K562 (cell line): ENCODE measurements around the gene FBXO8. TPM values are rescaled to one million over a fixed set of nuclear protein-coding genes. Genes with fewer than 3 reads are reported as not detected.
A peak's percentile ranks its signal among the peaks of the same experiment; 100 is the strongest.

Source experiments
- ATAC-seq: fragments of 200-7000 bp; cut with Tn5 transposase; 3 replicates; pipeline ENCODE4 v1.9.1; 2020; ENCODE audit warnings: moderate library complexity
- BruUV-seq: library from RNA; stranded (reverse); fragments of 400-500 nt; replicated peaks from 2 replicates; lab custom pipeline; 2021; lab: Mats Ljungman, UMichigan
- CTCF ChIA-PET: fragments of 300-600 bp; formaldehyde crosslinking; extraction: SDS; loops from one replicate; lab custom pipeline; 2021; ENCODE audit warnings: low intra/inter-chr PET ratio; lab: Yijun Ruan, JAX
- POLR2A ChIA-PET: fragments of 300-600, 350-650 bp; sonication (Branson Sonifier 250); formaldehyde crosslinking; extraction: SDS; loops from one replicate; lab custom pipeline; 2021; ENCODE audit warnings: antibody characterized with exemption, inconsistent platforms; lab: Yijun Ruan, JAX
- DNase-seq, 4 experiments: peaks; one replicate each; pipeline versions ENCODE4 v3.0.0 to v3.0.0-alpha.2; 2011 to 2018; ENCODE audit warnings: low spot score in 3 of 4, mixed read lengths in 3 of 4; ENCODE audit errors: extremely low read depth in 1 of 4
- FAIRE-seq: peaks from 2 replicates; lab custom pipeline; 2011; peaks lifted over from hg19 to GRCh38; lab: Jason Lieb, UNC
- H2AFZ ChIP-seq: 2 replicates; pipeline ENCODE4 v1.6.0; 2011; ENCODE audit warnings: low read depth, low read length, control low read depth, inconsistent platforms
- H3K27ac ChIP-seq: fragments of 200-600 bp; 3 replicates; pipeline ENCODE4 v1.8.0; 2011; ENCODE audit warnings: low read depth, mild to moderate bottlenecking, control low read depth, inconsistent platforms, low read length, moderate library complexity, mixed read lengths; ENCODE audit errors: extremely low read depth
- H3K27me3 ChIP-seq, 2 experiments: fragments of 300-600 bp in 1 of 2; 2 replicates in 1 of 2; 3 replicates in 1 of 2; pipeline versions ENCODE4 v1.6.0 to v1.8.0; 2011; ENCODE audit warnings: inconsistent platforms in 2 of 2, low read length in 2 of 2, mild to moderate bottlenecking in 1 of 2, mixed read lengths in 1 of 2, moderate library complexity in 1 of 2; ENCODE audit not compliant: control insufficient read depth in 2 of 2, insufficient read depth in 2 of 2
- H3K36me3 ChIP-seq: fragments of 300-600 bp; 3 replicates; pipeline ENCODE4 v1.8.0; 2011; ENCODE audit warnings: mild to moderate bottlenecking, low read length, inconsistent platforms; ENCODE audit not compliant: control insufficient read depth, insufficient read depth
- H3K4me1 ChIP-seq, 2 experiments: fragments of 200-600 bp in 1 of 2; replicated peaks in 1 of 2; 2 replicates in 1 of 2; 3 replicates in 1 of 2; pipeline versions ENCODE4 v1.5.1 to v1.8.0; 2011; ENCODE audit warnings: inconsistent platforms in 2 of 2, low read length in 2 of 2, mild to moderate bottlenecking in 1 of 2, mixed read lengths in 1 of 2, moderate library complexity in 1 of 2; ENCODE audit not compliant: control insufficient read depth in 2 of 2, insufficient read depth in 2 of 2
- H3K4me2 ChIP-seq: 2 replicates; pipeline ENCODE4 v1.6.1; 2011; ENCODE audit warnings: low read length, control low read depth, inconsistent platforms, mixed read lengths; ENCODE audit not compliant: insufficient read depth
- H3K4me3 ChIP-seq: fragments of 200-600 bp; sonication (generic), shearing (Covaris generic); 2 replicates; pipeline ENCODE4 v1.5.1; 2016; ENCODE audit warnings: control low read depth, inconsistent platforms
- H3K79me2 ChIP-seq: fragments of 200-600 bp; 3 replicates; pipeline ENCODE4 v1.8.0; 2011; ENCODE audit warnings: low read length, inconsistent platforms; ENCODE audit not compliant: control insufficient read depth, insufficient read depth
- H3K9ac ChIP-seq, 2 experiments: 2 replicates each; pipeline versions ENCODE4 v1.6.0 to v1.6.1; 2011; ENCODE audit warnings: low read depth in 2 of 2, low read length in 2 of 2, control low read depth in 1 of 2, inconsistent platforms in 1 of 2, mild to moderate bottlenecking in 1 of 2, mixed read lengths in 1 of 2; ENCODE audit not compliant: insufficient read depth in 1 of 2
- H3K9me1 ChIP-seq: one replicate; pipeline ENCODE4 v1.6.0; 2011; ENCODE audit warnings: inconsistent platforms, mild to moderate bottlenecking, low read length, moderate library complexity; ENCODE audit not compliant: control insufficient read depth, insufficient read depth
- H3K9me3 ChIP-seq: replicated peaks from 2 replicates; pipeline ENCODE4 v1.5.1; 2011; ENCODE audit warnings: low read depth, low read length, inconsistent platforms; ENCODE audit not compliant: control insufficient read depth, insufficient read depth
- H4K20me1 ChIP-seq: replicated peaks from 2 replicates; pipeline ENCODE4 v1.6.1; 2011; ENCODE audit warnings: low read length, inconsistent platforms, mixed read lengths; ENCODE audit not compliant: control insufficient read depth, insufficient read depth
- AFF1 ChIP-seq, 2 experiments: fragments of 450-650 bp; IDR thresholded peaks; 2 replicates each; pipeline ENCODE4 v1.6.1; 2018; ENCODE audit warnings: mild to moderate bottlenecking in 2 of 2, low read depth in 1 of 2; ENCODE audit not compliant: partially characterized antibody in 2 of 2
- BHLHE40 ChIP-seq: IDR thresholded peaks from 2 replicates; pipeline ENCODE4 v1.6.1; 2011; ENCODE audit warnings: low read length, improper control_type of control experiment
- C11orf30 ChIP-seq: fragments of 450-650 bp; IDR thresholded peaks from 2 replicates; pipeline ENCODE4 v1.6.1; 2016; ENCODE audit warnings: low read depth, mild to moderate bottlenecking
- CSDE1 ChIP-seq, 2 experiments: fragments of 450-650 bp; IDR thresholded peaks; 2 replicates each; pipeline ENCODE4 v1.6.1; 2016; ENCODE audit warnings: mild to moderate bottlenecking in 1 of 2
- DPF2 ChIP-seq: fragments of 450-650 bp; IDR thresholded peaks from 2 replicates; pipeline ENCODE4 v1.6.1; 2016
- FUS ChIP-seq: fragments of 200-400 bp; formaldehyde crosslinking; optimal IDR thresholded peaks from 2 replicates; pipeline ENCODE3; 2017; ENCODE audit warnings: low read depth, low read length
- MLLT1 ChIP-seq, 2 experiments: fragments of 450-650 bp; IDR thresholded peaks; 2 replicates each; pipeline ENCODE4 v1.6.1; 2016
- NKRF ChIP-seq: fragments of 450-650 bp; IDR thresholded peaks from 2 replicates; pipeline ENCODE4 v1.6.1; 2016; ENCODE audit warnings: borderline replicate concordance
- THRAP3 ChIP-seq: fragments of 450-650 bp; IDR thresholded peaks from 2 replicates; pipeline ENCODE4 v1.6.1; 2016; ENCODE audit warnings: mild to moderate bottlenecking, inconsistent platforms, borderline replicate concordance
- TRIM25 ChIP-seq: fragments of 450-650 bp; IDR thresholded peaks from 2 replicates; pipeline ENCODE4 v1.7.0; 2016; ENCODE audit warnings: borderline replicate concordance
- ZNF217 ChIP-seq: sonication (generic); formaldehyde crosslinking; IDR thresholded peaks from 2 replicates; pipeline ENCODE4 v1.8.0; 2022; ENCODE audit warnings: mild to moderate bottlenecking, missing genetic modification reagents
- ZNF444 ChIP-seq: fragments of 250-450 bp; sonication (Bioruptor Pico); IDR thresholded peaks from 2 replicates; pipeline ENCODE4 v1.4.0; 2020; ENCODE audit warnings: mild to moderate bottlenecking, moderate library complexity
- WGBS: fragments of 100-300 bp; shearing (Covaris generic); methylation state at CpG from one replicate; pipeline ENCODE4 v1.1.6; 2016; ENCODE audit warnings: low coverage, mixed read lengths; ENCODE audit not compliant: insufficient coverage; ENCODE audit errors: missing lambda C conversion rate; 5-methylcytosine and 5-hydroxymethylcytosine counted together
- in situ Hi-C: fragments of 300-500 bp; cut with MboI; formaldehyde crosslinking; loops from 4 replicates; pipeline ENCODE4 v1.15.0; 2018; ENCODE audit warnings: inconsistent platforms, mixed read lengths
- intact Hi-C: fragments of 100-400 bp; cut with micrococcal nuclease; formaldehyde crosslinking; loops from 2 replicates; pipeline ENCODE4 v1.14.2; 2022
- polyA plus RNA-seq, 8 experiments: library from polyadenylated mRNA; depleted of rRNA in 4 of 8; stranded (reverse) in 5 of 8; unstranded in 3 of 8; fragments of >200 nt; fragmentation: Nextera tagmentation in 2 of 8; fragmentation: Illumina TruSeq in 1 of 8; extraction: Ambion mirVana in 2 of 8; extraction: Trizol in 1 of 8; gene quantifications; 2 replicates each; pipeline versions ENCODE4 v1.2.1 to v1.2.3, GENCODE V29; 2011 to 2014; ENCODE audit warnings: inconsistent platforms in 1 of 8, missing spikeins in 1 of 8
- total RNA-seq, 7 experiments: library from RNA; depleted of rRNA in 6 of 7; stranded (reverse); fragments of >200 nt in 6 of 7; fragmentation: Illumina TruSeq in 2 of 7; extraction: Trizol in 2 of 7; gene quantifications; 2 replicates each; pipeline versions ENCODE4 v1.2.1 to v1.2.3, GENCODE V29; 2011 to 2021; ENCODE audit warnings: low replicate concordance in 1 of 7

The FBXO8 gene
- total and polyA plus RNA-seq, 9 of the 15 experiments (the other 6 are each of a cell fraction or from before 2014, with no cell fraction given), result 12.9 to 27.1 (median 14.8) TPM

GRCh38 chr4:174284487-174284886 is 1.0 kb upstream of the FBXO8 start:
- H3K79me2 ChIP-seq, result peaks cover 100% of the 10 kb centered on the region
- in situ Hi-C loops, result no loop called here
- no TSS peak for BruUV-seq
- peaks cover 2% of the 10 kb centered on the region; the same call in 1 of the 2 replicates for H3K9me3 ChIP-seq
- H3K9ac ChIP-seq, result peak overlapping the region; percentile 98 to 99
- FAIRE-seq (no peak), DNase-seq (peak in 1 of 4 experiments; percentile 38), ATAC-seq (peak; percentile 12; the same call in 2 of the 3 replicates)
- peak overlapping the region; percentile 99 for H2AFZ ChIP-seq
- H3K4me3 ChIP-seq, result peak overlapping the region; percentile 65
- WGBS, result 2% methylated on average over 6 of the region's 6 CpGs
- intact Hi-C loops, result loop anchor here (10.0 kb wide), 1 partner anchor 950 kb away; the partner anchor contains the start of gene HMGB2
- no peaks in the 10 kb centered on the region for H3K9me1 ChIP-seq
- TF ChIP-seq NKRF, result peak; percentile 44; the same call in 1 of the 2 replicates
- TF ChIP-seq C11orf30, result no peak
- peak; percentile 71; the same call in 1 of the 2 replicates for TF ChIP-seq THRAP3
- TF ChIP-seq AFF1 (IDR thresholded peaks at IDR 0.05; ENCODE audit: low read depth in 1 of 2, partially characterized antibody in 2 of 2), result peak in 1 of 2 experiments; percentile 10
- no peak for TF ChIP-seq FUS
- peak in 1 of 2 experiments; percentile 40; a peak in 1 of 4 replicates for TF ChIP-seq CSDE1 (IDR thresholded peaks at IDR 0.05)
- no peak for TF ChIP-seq BHLHE40
- 0 out of 2 replicates have a peak, but pooled peaks have one; percentile 11 for TF ChIP-seq DPF2
- no peak for TF ChIP-seq ZNF444
- peak; percentile 55; the same call in 1 of the 2 replicates for TF ChIP-seq TRIM25
- peak in 1 of 2 experiments; percentile 82 for TF ChIP-seq MLLT1 (IDR thresholded peaks at IDR 0.05)
- TF ChIP-seq ZNF217 (CRISPR knock-in tag), result no peak
- peaks cover 11% of the 10 kb centered on the region for H3K36me3 ChIP-seq
- H3K4me2 ChIP-seq, result peak overlapping the region; percentile 95
- POLR2A ChIA-PET, result interaction anchor here (1.0 kb wide), 1 partner anchor 781 kb away, joined by 4 read pairs; no protein-coding TSS in a partner anchor
- no peaks in the 10 kb centered on the region for H3K27me3 ChIP-seq
- CTCF ChIA-PET, result no interaction called here
- H4K20me1 ChIP-seq, result no peaks in the 10 kb centered on the region
- peak overlapping the region; percentile 100 for H3K27ac ChIP-seq
- peaks cover 0 to 3% of the 10 kb centered on the region in 2 experiments; a peak in 3 of 5 replicates for H3K4me1 ChIP-seq
